HS-27A (cell line): ENCODE data around the gene AARS1.
"Not testable (repeated sequence)": the region's sequence is repeated elsewhere in the genome, so short reads cannot be mapped to it uniquely, and the experiment has no call there.

Source experiments
- DNase-seq: peaks from one replicate; pipeline ENCODE4 v3.0.0-alpha.2; 2012; ENCODE audit warnings: low read depth, missing footprints

The AARS1 gene

DNA sequence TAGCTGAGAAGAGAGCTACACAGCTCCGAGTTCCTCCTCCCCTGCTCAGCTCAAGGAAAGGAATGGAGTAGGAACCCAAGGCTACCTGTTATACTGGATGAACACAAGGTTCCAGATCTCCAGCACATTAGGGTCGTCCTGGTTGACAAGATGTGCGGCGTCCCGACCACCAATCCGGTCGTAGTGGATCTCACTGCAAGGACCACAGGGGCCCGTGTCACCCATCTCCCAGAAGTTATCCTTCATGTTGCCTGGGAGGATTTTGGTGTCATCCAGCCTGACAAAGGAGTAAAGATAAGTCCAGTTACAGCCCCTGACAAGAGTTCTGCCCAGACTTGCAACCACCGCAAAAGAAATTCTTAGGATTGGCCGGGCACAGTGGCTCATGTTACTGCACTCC, 17.6 kb downstream of the AARS1 start:
- no peak for DNase-seq

DNA sequence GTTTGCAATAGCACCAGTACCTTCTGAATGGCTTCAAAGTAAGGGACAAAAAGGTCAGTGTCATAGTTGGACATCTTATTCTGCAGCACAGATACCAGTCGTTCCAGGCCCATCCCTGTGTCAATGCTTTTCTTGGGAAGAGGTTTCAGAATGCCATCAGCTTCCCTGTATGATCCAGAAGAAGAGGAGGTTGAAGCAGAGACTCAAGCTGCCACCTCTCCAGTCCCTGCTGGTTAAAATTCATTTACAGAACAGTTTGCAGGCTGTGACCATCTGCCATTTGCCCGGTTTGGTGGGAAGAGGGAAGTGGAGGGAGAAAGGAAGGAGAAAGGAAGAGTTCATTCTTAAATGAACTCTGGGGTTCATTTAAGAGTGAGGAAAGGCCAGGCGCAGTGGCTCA, 19.1 kb downstream of the AARS1 start:
- DNase-seq, result no peak

DNA sequence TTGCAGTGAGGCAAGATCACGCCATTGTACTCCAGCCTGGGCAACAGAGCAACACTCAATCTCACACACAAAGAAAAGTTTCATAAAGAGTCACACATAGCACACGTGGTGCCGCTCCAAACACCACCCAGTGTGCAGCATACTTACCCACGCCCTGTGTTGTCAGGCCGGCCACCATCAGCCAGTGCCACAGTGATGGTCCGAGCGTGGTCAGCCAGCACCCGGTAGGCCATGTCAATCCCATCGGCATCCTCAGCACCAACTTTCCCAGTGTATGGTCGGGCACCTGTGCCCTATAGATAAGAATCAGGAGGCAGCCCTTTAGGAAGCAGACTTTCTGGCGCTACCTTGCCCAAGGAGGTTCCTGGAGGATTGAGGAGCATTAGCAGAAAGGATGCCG, 19.8 kb downstream of the AARS1 start:
- no peak for DNase-seq

DNA sequence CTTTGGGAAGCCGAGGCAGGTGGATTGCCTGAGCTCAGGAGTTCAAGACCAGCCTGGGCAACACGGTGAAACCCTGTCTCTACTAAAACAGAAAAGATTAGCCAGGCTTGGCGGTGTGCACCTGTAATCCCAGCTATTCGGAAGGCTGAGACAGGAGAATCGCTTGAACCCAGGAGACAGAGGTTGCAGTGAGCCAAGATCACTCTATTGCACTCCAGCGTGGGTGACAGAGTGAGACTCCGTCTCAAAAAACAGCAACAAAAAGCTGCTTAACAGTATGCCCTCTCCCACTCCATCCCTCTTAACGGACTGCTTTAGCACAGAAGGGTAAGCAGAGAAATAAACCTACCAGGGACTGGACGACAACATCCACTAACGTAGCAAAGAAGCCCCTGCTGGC, 21.4 kb downstream of the AARS1 start:
- DNase-seq, result not testable (repeated sequence)

DNA sequence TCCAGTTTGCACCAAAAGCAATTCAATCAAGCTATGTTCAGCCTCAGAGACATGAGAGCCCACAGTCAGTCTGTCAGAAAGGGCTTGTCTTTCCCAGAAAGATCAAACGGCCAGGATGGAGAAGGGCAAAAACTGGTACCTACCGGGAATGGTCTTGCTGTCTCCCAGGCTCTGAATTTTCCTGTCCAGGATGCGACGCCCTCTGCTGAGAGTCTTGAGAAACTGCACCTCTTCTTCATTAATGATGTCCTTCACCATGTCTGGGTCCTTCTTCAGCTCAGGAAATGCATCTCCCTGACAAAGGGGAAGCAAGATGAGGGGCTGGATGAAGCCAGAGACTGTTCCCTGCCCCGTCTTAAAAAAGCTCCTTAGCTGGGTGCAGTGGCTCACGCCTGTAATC, 21.8 kb downstream of the AARS1 start:
- no peak for DNase-seq

DNA sequence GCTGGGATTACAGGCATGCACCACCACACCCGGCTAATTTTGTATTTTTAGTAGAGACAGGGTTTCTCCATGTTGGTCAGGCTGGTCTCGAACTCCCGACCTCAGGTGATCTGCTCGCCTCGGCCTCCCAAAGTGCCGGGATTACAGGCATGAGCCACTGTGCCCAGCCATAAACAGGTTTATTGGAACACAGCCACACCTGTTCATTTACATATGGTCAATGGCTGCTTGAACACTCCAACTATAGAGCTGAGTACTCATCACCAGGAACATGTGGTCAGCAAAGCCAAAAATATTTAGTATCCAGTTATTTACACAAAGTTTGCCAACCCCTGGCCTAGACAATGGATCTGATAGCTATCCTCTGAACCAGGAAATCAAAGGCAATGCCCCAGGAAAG, 29.4 kb downstream of the AARS1 start:
- not testable (repeated sequence) for DNase-seq

DNA sequence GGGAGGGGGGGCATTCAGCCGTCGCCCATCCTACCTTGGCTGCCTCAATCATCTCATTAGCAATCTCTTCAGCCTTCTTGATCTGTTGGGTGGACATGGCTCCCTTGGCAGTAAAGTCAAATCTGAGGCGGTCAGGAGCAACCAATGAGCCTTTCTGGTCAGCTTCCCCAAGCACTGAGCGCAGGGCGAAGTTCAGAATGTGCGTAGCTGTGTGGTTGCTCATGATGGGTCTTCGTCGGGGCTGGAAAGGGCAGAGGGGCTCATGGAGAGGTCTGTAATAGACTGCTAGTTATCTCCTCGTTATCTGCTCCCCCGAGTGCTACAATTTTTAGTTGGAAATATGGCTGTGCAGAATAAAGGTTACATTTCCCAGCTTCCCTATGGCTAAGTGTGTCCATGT, 30.4 kb downstream of the AARS1 start:
- DNase-seq, result no peak

DNA sequence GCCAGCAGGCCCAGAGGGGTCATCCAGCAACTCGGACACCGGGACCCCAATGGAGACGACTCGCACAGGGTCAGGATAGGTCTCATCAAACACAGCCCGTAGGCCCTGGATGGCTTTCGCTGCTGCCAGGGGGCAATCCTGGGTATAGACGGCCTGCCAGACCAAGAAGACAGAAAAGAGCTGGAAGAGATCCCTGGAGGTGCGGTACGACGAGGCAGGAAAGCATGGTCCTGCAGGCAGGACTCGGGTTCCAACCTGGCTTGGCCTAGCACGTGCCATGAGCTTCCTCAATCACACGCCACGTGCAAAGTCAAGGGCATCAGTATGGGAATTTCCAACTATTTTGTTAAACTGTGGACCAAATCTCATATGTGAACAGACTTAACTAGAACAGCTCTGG, 31.2 kb downstream of the AARS1 start:
- no peak for DNase-seq

DNA sequence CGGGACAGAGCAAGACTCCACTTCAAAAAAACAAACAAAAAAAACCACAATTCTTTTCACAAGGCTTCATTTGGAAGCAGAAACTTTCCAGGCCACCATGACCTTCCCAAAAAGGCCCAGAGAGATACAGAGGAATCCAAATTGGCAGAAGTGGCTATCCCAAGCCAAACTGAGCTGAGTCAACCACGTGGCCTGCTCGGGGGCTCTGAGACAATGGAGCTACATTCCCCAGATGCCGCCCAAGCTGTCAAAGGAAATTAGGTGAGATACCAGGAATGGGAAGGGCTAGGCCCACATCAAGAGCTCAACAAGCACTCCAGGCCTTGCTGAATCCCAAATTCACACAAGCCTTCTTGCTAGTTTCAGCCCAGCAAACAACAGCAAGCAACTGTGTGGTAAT, 31.9 kb downstream of the AARS1 start:
- no peak for DNase-seq

DNA sequence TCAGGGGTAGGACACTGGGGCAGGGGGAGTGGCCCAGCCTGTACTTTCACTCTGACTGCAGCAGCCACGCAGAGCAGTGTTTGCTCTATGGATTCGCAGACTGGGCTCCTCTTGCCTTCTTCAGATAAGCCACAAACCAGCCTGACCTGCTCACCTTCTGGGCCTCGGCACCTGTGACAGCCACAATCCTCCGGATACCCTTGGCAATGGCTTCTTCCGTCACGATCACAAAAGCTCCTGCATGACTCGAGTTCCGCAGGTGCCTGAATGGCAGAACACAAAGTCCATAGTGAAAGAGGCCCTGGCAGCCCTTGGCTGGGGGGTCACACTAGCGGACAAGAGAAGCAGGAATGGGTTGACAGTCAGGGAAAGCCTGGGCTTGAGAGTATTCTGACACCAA, 33.7 kb downstream of the AARS1 start:
- no peak for DNase-seq

DNA sequence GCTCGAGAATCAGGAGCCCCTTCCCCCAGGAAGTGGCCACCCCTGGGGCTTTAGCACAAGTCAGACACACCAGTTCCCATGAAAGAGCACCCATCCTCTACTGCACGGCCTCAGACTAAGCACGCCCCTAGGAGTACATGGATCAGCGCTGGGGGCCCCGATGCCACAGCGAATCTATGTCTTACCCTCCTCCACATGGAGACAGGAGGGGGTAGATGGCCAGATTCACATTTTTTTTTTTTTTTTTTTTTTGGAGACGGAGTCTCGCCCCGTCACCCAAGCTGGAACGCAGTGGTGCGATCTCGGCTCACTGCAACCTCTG, 34.4 kb downstream of the AARS1 start:
- no peak for DNase-seq

DNA sequence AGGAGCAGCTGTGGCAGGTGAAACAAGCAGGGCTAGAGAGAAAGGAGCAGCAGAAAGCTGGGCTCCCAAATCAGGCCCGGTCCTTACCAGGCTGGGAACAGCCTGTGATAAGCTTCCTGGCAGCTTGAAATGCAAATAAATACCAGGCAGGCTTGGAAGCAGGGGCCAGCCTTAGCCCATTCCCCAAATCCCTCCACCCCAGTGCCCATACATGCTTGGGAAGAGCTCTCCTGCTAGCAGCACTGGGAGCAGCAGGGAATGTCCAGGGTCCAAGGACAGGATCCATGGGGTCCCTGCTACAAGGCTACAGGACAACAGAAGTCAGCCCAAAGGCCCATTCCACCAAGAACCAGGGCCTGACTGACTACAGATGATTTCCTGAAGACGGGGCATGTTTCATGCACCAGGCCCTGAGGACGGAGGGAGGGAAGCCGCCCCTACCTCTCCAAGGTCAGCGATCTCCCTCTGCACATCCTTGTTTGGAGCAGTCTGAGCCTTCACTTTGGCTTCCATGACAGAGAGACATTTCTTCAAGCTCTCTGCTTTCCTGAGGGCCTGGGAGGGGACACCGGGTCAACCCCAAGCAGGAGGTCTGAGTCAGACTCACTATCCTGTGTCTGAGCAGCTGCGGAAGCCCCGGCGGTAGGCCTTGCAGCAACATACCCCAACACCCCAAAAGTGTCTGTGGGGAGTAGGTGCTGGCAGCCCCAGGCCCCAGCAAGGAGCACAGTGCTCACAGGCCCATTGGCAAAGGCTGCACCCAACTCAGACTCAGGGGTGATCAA, 34.9 kb downstream of the AARS1 start:
- no peak for DNase-seq

DNA sequence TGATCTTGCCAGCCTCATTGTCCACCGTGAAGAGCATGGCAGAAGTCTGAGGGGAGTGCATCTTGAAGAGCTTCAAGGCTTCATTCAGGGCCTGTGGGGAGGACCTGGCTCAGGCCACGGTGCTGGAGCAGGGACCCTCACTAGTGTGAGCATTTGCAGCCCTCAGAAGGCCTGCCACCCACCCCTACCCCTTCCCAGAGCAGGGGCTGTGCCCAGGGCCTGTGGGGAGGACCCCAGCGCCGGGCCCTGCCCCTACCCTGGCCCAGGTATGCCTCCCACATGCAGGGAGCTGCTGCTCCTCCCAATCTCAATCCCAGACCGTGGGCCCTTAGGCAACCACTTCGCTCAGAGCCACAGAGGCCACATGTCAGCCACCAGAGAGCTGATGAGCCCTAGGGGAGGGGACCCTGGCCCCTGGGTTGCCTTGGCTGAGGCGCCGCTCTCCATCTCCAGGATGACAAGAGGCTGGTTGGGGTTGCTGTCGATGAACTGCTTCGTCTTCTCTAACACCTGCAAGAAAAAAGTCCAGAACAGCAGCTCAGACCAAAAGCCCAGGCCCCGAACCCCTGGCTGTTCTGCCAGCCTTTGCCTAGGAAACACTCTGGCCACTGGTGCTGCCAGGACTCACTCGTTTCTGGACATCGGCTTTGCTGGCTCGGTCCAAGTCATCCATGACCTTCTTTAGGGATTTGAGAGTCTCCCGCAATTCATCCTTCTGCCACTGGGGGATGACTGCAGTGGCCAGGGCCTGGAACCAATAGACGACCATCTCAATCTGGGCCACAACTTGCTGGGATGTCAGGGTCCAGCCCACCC, 35.8 kb downstream of the AARS1 start:
- DNase-seq, result peak; percentile 27

DNA sequence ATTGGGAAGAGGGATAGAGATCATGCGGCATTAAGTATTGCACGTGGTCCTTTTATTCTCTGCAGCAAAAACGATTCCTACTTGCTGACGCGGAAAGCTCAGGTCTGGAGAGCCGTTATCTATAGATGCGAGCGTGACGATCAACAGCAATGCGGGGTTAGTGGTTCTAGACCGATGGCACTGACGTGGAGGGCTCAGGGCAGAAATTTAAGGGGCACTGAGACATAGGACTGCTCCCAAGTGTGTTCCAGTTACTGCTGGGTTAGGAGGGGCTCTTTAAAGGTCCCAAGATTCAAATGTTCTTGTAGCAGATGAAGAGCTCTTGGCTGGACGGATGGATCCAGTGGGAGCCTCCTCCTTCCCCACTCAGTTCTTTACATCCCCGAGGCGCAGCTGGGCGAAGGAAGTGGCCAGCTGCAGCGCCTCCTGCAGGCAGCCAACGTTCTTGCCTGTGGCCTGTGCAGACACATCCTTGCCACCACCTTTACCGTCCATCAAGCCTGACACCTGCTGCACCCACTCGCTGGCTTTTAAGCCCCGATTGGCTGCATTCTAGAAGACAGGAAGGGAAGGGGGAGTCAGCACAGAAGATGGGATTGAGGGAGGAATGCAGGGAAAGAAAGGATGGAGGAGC, 36.8 kb downstream of the AARS1 start:
- no peak for DNase-seq

DNA sequence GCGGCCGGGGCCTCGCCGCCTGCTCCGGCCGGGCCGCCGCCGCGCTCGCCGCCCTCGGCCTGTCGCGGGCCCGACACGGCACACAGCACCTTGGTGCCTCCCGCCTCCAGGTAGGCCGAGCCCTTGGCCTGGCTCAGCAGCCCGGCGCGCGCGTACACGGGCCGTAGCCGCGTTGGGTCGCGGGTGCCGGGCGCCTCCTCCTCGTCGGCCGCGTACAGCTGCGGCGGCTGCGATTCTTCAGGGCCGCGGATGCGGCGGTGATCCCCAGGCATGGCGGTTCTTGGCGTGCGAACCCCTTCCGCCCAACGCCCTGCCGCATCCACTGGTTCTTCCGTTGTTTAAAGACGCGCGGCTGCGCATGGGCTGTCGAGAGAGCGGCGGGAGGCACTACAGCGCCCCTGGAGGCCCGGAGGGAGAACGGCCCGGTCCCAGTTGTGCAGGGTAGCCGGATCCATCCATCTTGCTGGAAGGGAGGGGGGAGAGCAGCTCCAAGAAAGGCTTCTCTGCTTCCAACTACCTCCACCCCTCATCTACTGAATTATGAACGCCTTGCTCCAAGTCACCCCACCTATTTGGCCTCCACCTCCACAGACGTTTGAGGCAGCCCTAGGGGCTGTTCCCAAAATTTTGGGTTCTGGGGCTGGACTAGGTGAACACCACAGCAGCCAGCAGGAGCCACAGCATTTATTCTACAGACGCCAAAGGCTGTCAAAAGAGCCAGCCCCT, 37.5 kb downstream of the AARS1 start, which contains the start of gene EXOSC6:
EXOSC6 (minus strand) TSS at position 312 of the 726 bp plus-strand sequence; CDS start at position 272, 40 bp downstream.
- DNase-seq, result peak; percentile 88

DNA sequence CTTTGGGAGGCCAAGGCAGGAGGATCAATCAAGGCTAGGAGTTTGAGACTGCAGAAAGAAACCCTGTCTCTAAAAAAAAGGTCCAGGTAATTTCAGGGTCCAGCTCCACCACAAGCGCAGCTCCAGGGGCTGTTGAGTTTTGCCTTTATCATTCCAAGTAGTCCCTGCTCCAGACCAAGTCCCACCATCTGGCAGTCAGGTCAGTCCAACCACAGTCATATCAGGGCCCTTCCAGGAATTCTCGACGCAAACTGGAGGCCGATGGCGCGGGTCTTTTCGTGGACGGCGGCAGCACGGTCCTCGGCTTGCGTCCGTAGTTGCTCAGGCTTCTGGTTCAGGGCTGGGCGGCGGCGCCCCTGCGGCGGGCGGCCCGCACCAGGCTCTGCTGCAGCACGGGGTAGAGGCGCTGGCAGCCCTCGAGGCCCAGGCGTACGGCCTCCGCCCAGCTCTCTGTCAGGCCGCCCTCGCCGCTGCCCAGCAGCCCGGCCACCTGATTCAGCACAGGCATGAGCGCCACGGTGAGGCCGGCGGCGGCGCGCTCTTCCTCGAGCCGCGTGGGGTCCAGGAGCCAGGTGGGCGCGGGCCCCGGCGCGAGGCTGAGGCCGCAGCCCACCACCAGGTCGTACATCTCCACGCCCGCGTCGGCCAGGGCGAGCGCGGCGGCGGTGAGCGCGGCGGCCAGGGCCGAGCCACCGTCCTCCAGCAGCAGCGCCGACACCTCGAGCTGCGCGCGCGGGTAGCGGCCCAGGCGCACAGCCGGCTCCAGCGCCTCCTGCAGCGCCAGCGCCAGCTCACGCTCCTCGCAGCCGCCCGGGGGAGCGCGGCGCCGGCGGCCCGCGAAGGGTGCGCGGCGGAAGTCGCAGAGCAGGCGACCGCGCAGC, 38.3 kb downstream of the AARS1 start:
- no peak for DNase-seq

DNA sequence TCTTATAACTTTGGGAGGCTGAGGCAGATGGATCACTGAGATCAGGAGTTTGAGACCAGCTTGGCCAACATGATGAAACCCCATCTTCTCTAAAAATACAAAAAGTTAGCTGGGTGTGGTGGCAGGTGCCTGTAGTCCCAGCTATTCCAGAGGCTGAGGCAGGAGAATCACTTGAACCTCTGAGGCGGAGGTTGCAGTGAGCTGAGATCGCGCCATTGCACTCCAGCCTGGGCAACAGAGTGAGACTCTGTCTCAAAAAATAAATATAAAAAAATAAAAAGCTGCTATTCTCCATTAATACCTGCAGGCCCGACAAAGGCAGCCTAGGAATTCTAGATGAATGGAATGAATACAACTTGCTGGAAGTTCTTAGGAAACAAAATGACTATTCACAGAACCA, 39.6 kb downstream of the AARS1 start:
- not testable (repeated sequence) for DNase-seq

DNA sequence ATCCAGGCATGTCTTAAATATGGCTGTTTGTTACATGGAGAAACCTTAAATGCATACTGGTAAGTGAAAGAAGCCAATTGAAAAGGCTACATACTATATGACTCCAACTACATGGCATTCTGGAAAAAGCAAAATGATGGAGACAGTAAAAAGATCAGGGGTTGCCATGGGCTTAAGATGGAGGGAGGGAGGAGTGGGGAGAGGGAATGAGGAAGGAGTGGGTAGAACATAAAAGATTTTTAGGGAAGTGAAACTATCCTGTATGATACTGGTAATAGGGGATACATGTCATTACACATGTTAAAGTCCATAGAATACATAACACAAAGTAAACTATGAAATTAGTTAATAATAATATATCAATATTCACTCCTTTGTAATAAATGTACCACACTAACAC, 50.5 kb downstream of the AARS1 start:
- DNase-seq, result not testable (repeated sequence)

DNA sequence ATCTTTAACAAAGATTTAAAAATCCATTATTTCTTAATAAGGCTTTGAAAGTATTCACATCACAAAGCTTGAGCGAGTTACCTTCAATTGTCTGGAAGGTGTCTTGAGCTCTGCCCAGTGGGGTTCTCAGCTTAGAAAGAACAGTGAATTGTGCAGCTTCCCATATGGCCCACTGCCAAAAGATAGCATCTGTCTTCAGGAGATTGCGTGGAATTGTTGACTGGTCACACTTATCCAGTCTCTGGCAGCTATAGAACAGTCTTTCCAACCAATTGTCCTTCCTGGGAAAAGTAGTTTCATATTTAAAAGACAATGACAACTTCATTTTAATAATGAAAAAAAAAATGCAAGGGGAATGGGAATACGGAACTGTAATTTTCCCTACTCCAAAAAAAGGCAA, 57.5 kb downstream of the AARS1 start:
- DNase-seq, result not testable (repeated sequence)

DNA sequence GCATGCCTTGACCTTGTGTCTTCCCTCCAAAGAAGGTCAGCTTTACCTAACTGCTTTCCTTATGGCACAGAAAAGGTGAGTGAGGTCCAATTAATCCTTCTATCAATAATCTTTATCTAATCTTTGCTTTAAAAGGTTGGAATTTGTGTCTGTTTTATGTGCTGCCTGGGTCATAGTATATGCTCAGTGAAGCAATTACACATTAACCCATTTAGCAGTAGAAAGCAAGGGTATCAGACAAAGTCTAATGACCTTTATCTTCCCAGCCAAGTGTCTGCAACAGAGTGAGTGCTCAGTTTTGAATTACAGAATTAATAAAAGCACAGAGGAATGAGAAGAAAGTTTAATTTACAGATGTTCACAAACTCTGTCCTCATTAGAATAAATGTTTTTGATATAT, 63.3 kb downstream of the AARS1 start:
- not testable (repeated sequence) for DNase-seq

DNA sequence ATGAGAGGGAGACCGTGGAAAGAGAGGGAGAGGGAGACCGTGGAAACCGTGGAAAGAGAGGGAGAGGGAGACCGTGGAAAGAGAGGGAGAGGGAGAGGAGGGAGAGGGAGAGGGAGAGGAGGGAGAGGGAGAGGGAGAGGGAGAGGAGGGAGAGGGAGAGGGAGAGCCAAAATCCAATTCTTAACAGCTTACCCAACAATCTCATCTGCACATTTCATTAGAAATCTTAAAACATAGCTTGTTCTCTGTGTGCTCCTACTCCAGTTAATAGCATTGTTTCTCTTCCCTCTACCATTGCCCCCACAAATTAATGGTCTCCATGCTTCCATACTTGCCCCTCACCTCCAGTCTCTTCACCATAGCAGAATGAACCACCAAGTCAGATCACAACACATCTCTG, 63.9 kb downstream of the AARS1 start:
- not testable (repeated sequence) for DNase-seq
